Peyer's patch (tissue), 4 donors: ENCODE data around the gene ALPL. TPM values are rescaled to one million over a fixed set of nuclear protein-coding genes. Genes with fewer than 3 reads are reported as not detected.
A peak's percentile ranks its signal among the peaks of the same experiment; 100 is the strongest.

Source experiments
- DNase-seq, 3 donors: peaks; one replicate each; pipeline ENCODE4 v3.0.0-alpha.2; 2017 to 2019
- H3K27ac ChIP-seq, 4 donors: fragments of 200-600 bp; sonication (generic); one replicate each; pipeline ENCODE4 v1.5.1; 2016 to 2019
- H3K27me3 ChIP-seq, 2 donors: fragments of 200-600 bp; sonication (generic); one replicate each; pipeline ENCODE4 v1.5.1; 2019
- H3K36me3 ChIP-seq, 3 donors: fragments of 200-600 bp; sonication (generic); one replicate each; pipeline ENCODE4 v1.5.1; 2016 to 2019
- H3K4me1 ChIP-seq, 4 donors: fragments of 200-600 bp; sonication (generic); one replicate each; pipeline ENCODE4 v1.5.1; 2016 to 2019
- H3K4me3 ChIP-seq, 4 donors: fragments of 200-600 bp; sonication (generic); 1 replicate in 3 of 4; 2 replicates in 1 of 4; pipeline ENCODE4 v1.5.1; 2016 to 2019; ENCODE audit warnings: mild to moderate bottlenecking in 1 of 4
- H3K9me3 ChIP-seq, 4 donors: fragments of 200-600 bp; sonication (generic); one replicate each; pipeline ENCODE4 v1.5.1; 2016 to 2019; ENCODE audit warnings: mild to moderate bottlenecking in 1 of 4
- CTCF ChIP-seq, 6 experiments: fragments of 450-650 bp in 4 of 6; fragments of 200-600 bp in 2 of 6; sonication (generic) in 1 of 6; IDR thresholded peaks; one replicate each; pipeline ENCODE4 v1.5.1; 2017 to 2019; ENCODE audit warnings: antibody characterized with exemption in 6 of 6, mild to moderate bottlenecking in 3 of 6, moderate library complexity in 1 of 6
- POLR2A ChIP-seq, 2 donors: fragments of 450-650 bp; IDR thresholded peaks; one replicate each; pipeline ENCODE4 v1.5.1; 2017; ENCODE audit warnings: antibody characterized with exemption in 2 of 2, mild to moderate bottlenecking in 2 of 2, moderate library complexity in 2 of 2
- total RNA-seq, 4 donors: library from RNA; depleted of rRNA; stranded (reverse); fragments of >200 nt; gene quantifications; one replicate each; pipeline ENCODE4 v1.1.0, GENCODE V29; 2016

Gene ALPL
- total RNA-seq, 4 donors from 2014 or later = 0.70 to 10.7 (median 2.2) TPM

- no peaks in the 10 kb centered on the region for H3K4me1 ChIP-seq
- no peak for DNase-seq
- H3K27ac ChIP-seq = no peak overlapping the region
- no peaks in the 10 kb centered on the region for H3K36me3 ChIP-seq
- H3K27me3 ChIP-seq = no peaks in the 10 kb centered on the region
- H3K9me3 ChIP-seq = no peaks in the 10 kb centered on the region
- no peak overlapping the region for H3K4me3 ChIP-seq
- TF ChIP-seq POLR2A (IDR thresholded peaks at IDR 0.05) = no peak
- no peak for TF ChIP-seq CTCF (IDR thresholded peaks at IDR 0.05)
Measured at GRCh38 chr1:21534146-21534545, 24.9 kb downstream of the ALPL start.

- no peaks in the 10 kb centered on the region for H3K9me3 ChIP-seq
- no peaks in the 10 kb centered on the region for H3K36me3 ChIP-seq
- H3K27me3 ChIP-seq = no peaks in the 10 kb centered on the region
- H3K4me3 ChIP-seq = no peak overlapping the region
- peak in 2 of 3 donors; percentile 47 to 60 for DNase-seq
- no peak for TF ChIP-seq POLR2A (IDR thresholded peaks at IDR 0.05)
- TF ChIP-seq CTCF (IDR thresholded peaks at IDR 0.05) = peak in 5 of 6 experiments; percentile 10 to 51 (median 44)
- no peak overlapping the region for H3K27ac ChIP-seq
- H3K4me1 ChIP-seq = no peaks in the 10 kb centered on the region
Measured at GRCh38 chr1:21534674-21535378, 25.6 kb downstream of the ALPL start.

- no peak for DNase-seq
- no peaks in the 10 kb centered on the region for H3K36me3 ChIP-seq
- no peaks in the 10 kb centered on the region for H3K9me3 ChIP-seq
- no peak overlapping the region for H3K4me3 ChIP-seq
- no peaks in the 10 kb centered on the region for H3K27me3 ChIP-seq
- no peaks in the 10 kb centered on the region for H3K4me1 ChIP-seq
- H3K27ac ChIP-seq = peak overlapping the region in 1 of 4 donors; percentile 39
- TF ChIP-seq CTCF (IDR thresholded peaks at IDR 0.05) (no peak), POLR2A (IDR thresholded peaks at IDR 0.05) (no peak)
Measured at GRCh38 chr1:21536218-21536617, 27.0 kb downstream of the ALPL start.

GRCh38 chr1:21537511-21537931 is 28.3 kb downstream of the ALPL start:
- Histone ChIP-seq H3K4me3 (no peak overlapping the region), H3K36me3 (no peaks in the 10 kb centered on the region), H3K27me3 (no peaks in the 10 kb centered on the region), H3K4me1 (no peaks in the 10 kb centered on the region), H3K9me3 (no peaks in the 10 kb centered on the region), H3K27ac (peak overlapping the region in 1 of 4 donors; percentile 67)
- DNase-seq = no peak
- TF ChIP-seq POLR2A (IDR thresholded peaks at IDR 0.05) = no peak

GRCh38 chr1:21537932-21538630 is 28.9 kb downstream of the ALPL start:
- Histone ChIP-seq H3K9me3 (no peaks in the 10 kb centered on the region), H3K4me1 (no peaks in the 10 kb centered on the region), H3K27me3 (no peaks in the 10 kb centered on the region), H3K4me3 (no peak overlapping the region), H3K36me3 (no peaks in the 10 kb centered on the region), H3K27ac (peak overlapping the region in 1 of 4 donors; percentile 67)
- no peak for DNase-seq
- TF ChIP-seq CTCF (IDR thresholded peaks at IDR 0.05) (no peak), POLR2A (IDR thresholded peaks at IDR 0.05) (no peak)

- no peak overlapping the region for H3K27ac ChIP-seq
- TF ChIP-seq POLR2A (IDR thresholded peaks at IDR 0.05) (no peak), CTCF (IDR thresholded peaks at IDR 0.05) (no peak)
- DNase-seq = no peak
Measured at GRCh38 chr1:21539933-21540332, 30.7 kb downstream of the ALPL start.

More at GRCh38 chr1:21539933-21540332, 30.7 kb downstream of the ALPL start:
- no peaks in the 10 kb centered on the region for H3K36me3 ChIP-seq
- no peaks in the 10 kb centered on the region for H3K4me1 ChIP-seq
- no peak overlapping the region for H3K4me3 ChIP-seq
- no peaks in the 10 kb centered on the region for H3K27me3 ChIP-seq
- H3K9me3 ChIP-seq = no peaks in the 10 kb centered on the region
